KMS-11 (cell line): ENCODE measurements around the gene POLR3GL.
"Not testable (repeated sequence)": the region's sequence is repeated elsewhere in the genome, so short reads cannot be mapped to it uniquely, and the experiment has no call there.

Source experiments
- H2AFZ ChIP-seq: fragments of 200-600 bp; sonication (generic); 2 replicates; pipeline ENCODE4 v1.6.1; 2016; ENCODE audit warnings: antibody characterized with exemption, mixed run types, low read depth
- H3K27ac ChIP-seq: fragments of 200-600 bp; sonication (generic); 2 replicates; pipeline ENCODE4 v1.6.1; 2016; ENCODE audit warnings: mild to moderate bottlenecking, mixed run types
- H3K27me3 ChIP-seq: fragments of 200-600 bp; sonication (generic); 2 replicates; pipeline ENCODE4 v1.6.1; 2017; ENCODE audit warnings: mild to moderate bottlenecking, low read depth, mixed run types, moderate library complexity; ENCODE audit not compliant: insufficient read depth
- H3K36me3 ChIP-seq: fragments of 200-600 bp; sonication (generic); 2 replicates; pipeline ENCODE4 v1.6.1; 2017; ENCODE audit warnings: mild to moderate bottlenecking, mixed run types; ENCODE audit not compliant: insufficient read depth
- H3K4me1 ChIP-seq: fragments of 200-600 bp; sonication (generic); 2 replicates; pipeline ENCODE4 v1.6.1; 2016; ENCODE audit warnings: mild to moderate bottlenecking, low read depth, mixed run types; ENCODE audit not compliant: poor library complexity, severe bottlenecking
- H3K4me2 ChIP-seq: fragments of 200-600 bp; sonication (generic); 2 replicates; pipeline ENCODE4 v1.7.0; 2016; ENCODE audit warnings: mild to moderate bottlenecking, mixed run types
- H3K4me3 ChIP-seq: fragments of 200-600 bp; sonication (generic); IDR thresholded peaks from 2 replicates; pipeline ENCODE4 v1.6.1; 2017; ENCODE audit warnings: low read depth, low read length, mixed read lengths; ENCODE audit not compliant: insufficient read depth
- H3K79me2 ChIP-seq: fragments of 200-600 bp; sonication (generic); 2 replicates; pipeline ENCODE4 v1.6.1; 2016; ENCODE audit warnings: low read depth, mixed run types; ENCODE audit not compliant: insufficient read depth
- H3K9ac ChIP-seq: fragments of 200-600 bp; sonication (generic); 2 replicates; pipeline ENCODE4 v1.6.1; 2016; ENCODE audit warnings: mild to moderate bottlenecking, mixed run types
- H4K20me1 ChIP-seq: fragments of 200-600 bp; sonication (generic); 2 replicates; pipeline ENCODE4 v1.6.1; 2016; ENCODE audit warnings: mild to moderate bottlenecking, mixed run types; ENCODE audit not compliant: insufficient read depth
- CTCF ChIP-seq: fragments of 200-600 bp; sonication (generic); conservative IDR thresholded peaks from 2 replicates; pipeline ENCODE4 v1.6.1; 2017; ENCODE audit warnings: low read depth, mild to moderate bottlenecking, antibody characterized with exemption, low read length, moderate library complexity, mixed read lengths

POLR3GL gene

GRCh38 chr1:145927063-145927886, 37.2 kb upstream of the POLR3GL start, which contains the start of gene RBM8A:
RBM8A (minus strand) TSS chr1:145927484; CDS start chr1:145927426, 58 bp downstream.
- H3K4me1 ChIP-seq = peaks cover 18% of the 10 kb centered on the region
- H3K79me2 ChIP-seq = peaks cover 28% of the 10 kb centered on the region
- peak within 1 kb of the TSS; percentile 75 for H3K27ac ChIP-seq
- no peaks in the 10 kb centered on the region for H4K20me1 ChIP-seq
- peak within 1 kb of the TSS; percentile 89 for H3K4me2 ChIP-seq
- H3K4me3 ChIP-seq = peak within 1 kb of the TSS; percentile 100
- peak within 1 kb of the TSS; percentile 73 for H2AFZ ChIP-seq
- TF ChIP-seq CTCF = peak; percentile 99
- H3K36me3 ChIP-seq = peaks cover 7% of the 10 kb centered on the region; the same call in 1 of the 2 replicates
- peak within 1 kb of the TSS; percentile 80 for H3K9ac ChIP-seq
- no peaks in the 10 kb centered on the region for H3K27me3 ChIP-seq

- peaks cover 7% of the 10 kb centered on the region; the same call in 1 of the 2 replicates for H3K36me3 ChIP-seq
- peak overlapping the region; percentile 80 for H3K9ac ChIP-seq
- H3K27ac ChIP-seq = peak overlapping the region; percentile 75
- H4K20me1 ChIP-seq = no peaks in the 10 kb centered on the region
- peak overlapping the region; percentile 100 for H3K4me3 ChIP-seq
- peak overlapping the region; percentile 73 for H2AFZ ChIP-seq
- H3K4me2 ChIP-seq = peak overlapping the region; percentile 89
- peaks cover 28% of the 10 kb centered on the region for H3K79me2 ChIP-seq
- no peak for TF ChIP-seq CTCF
- no peaks in the 10 kb centered on the region for H3K27me3 ChIP-seq
- H3K4me1 ChIP-seq = peaks cover 18% of the 10 kb centered on the region
Measured at GRCh38 chr1:145927916-145928643, 36.4 kb upstream of the POLR3GL start.

- H3K4me2 ChIP-seq, H2AFZ ChIP-seq: not testable (repeated sequence)
Measured at GRCh38 chr1:145932522-145933009, 31.9 kb upstream of the POLR3GL start.

DNA sequence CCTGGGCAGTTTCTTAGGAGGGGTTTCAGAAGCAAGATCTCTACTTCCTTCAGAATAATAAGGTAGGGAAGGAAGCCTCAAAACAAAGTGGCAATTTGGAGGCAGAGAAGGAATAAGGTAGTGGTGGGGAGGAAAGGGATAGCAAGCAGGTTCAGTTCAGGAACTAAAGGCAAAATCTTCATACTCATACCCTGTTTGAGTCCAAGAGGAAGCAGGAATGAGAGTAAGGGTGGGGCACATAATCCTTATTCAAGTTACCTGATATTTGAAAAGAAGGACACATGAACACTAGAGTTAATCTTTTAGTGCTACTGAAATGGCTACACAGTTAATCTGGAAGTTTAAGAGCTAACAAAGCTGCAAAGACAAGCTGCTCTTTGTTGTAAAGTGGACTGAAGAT, 28.8 kb upstream of the POLR3GL start:
- Histone ChIP-seq H4K20me1 (no peaks in the 10 kb centered on the region), H3K27ac (no peak overlapping the region), H2AFZ (no peak overlapping the region), H3K9ac (no peak overlapping the region), H3K4me3 (no peak overlapping the region), H3K4me1 (peaks cover 18% of the 10 kb centered on the region), H3K4me2 (no peak overlapping the region), H3K79me2 (no peaks in the 10 kb centered on the region), H3K27me3 (no peaks in the 10 kb centered on the region), H3K36me3 (no peaks in the 10 kb centered on the region)
- no peak for TF ChIP-seq CTCF

More at GRCh38 chr1:145932522-145933009, 31.9 kb upstream of the POLR3GL start:
- not testable (repeated sequence) for H3K9ac ChIP-seq, H3K27ac ChIP-seq, H3K27me3 ChIP-seq, H3K36me3 ChIP-seq, H3K4me3 ChIP-seq, H4K20me1 ChIP-seq
- peaks cover 19% of the 10 kb centered on the region for H3K4me1 ChIP-seq
- H3K79me2 ChIP-seq = peaks cover 11% of the 10 kb centered on the region; the same call in 1 of the 2 replicates
